Measurements from ENCODE around the gene BRSK2.
A peak's percentile ranks its signal among the peaks of the same experiment; 100 is the strongest.

Gene BRSK2

DNA sequence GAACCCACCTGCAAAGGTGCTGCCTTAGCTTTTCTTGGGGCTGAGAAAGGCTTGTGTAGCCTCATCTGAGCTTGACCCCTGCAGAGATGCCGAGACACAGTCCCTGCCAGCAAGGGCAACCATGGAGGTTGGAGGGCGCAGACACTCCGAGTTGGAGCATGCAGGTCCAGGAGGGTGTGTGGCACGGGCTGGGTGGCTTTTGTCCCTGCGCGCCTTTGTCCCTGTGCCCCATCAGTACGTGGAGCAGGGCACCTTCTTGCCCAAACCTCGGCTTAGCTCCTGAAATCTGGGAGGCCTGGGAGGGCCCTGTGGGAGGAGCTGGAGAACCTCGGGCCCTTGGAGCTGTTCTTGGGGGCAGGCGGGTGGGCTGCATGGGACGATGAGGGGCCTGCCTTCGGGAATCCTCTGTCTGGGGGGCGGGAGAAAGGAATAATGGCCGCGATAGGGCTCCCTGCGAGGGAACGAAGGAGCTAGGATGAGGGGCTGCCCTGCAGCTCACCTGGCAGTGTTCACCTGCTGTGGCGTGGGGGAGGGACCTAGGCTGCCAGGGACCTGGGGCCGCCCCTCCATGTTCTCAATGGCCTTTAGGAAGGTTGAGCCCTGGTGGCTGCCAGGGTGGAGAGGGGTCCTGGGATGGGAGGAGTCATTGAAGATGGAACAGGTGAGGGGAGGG, 3.4 kb downstream of the BRSK2 start:
- no peak for DNase-seq (ENCODE audit: low read depth)
- no peak overlapping the region for H3K4me3 ChIP-seq (ENCODE audit: low read depth, low read length)

GRCh38 chr11:1394936-1395772, 5.4 kb downstream of the BRSK2 start:
- DNase-seq (ENCODE audit: low read depth): no peak
- H3K4me3 ChIP-seq (ENCODE audit: low read depth, low read length): no peak overlapping the region

DNA sequence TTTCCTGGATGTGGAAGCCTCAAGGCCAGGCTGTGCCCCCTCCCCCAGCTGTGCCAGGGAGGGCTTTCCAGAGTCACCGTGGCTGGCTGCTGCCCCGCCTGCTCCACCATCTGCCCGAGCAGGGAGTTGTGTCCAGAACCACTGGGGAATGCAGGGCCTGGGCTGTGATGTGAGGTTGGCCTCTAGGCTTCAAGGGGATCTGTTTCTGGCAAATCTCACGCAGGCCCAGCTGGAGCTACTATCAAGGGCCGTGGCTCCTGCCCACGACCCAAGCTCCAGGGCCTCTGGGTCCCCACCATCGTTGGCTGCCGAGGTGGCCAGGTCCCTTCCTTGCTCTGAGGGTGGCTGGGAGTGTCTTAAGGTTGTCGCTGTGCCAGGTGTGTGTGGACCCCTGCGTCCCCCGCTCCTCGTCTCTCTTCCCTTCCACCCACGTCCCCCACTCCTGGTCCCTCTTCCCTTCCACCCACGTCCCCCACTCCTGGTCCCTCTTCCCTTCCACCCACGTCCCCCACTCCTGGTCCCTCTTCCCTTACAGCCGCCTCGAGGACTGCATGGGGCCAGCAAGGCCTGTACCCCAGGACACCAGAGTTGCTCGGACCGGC, 6.1 kb downstream of the BRSK2 start:
- no peak for DNase-seq (ENCODE audit: low read depth)
- no peak overlapping the region for H3K4me3 ChIP-seq (ENCODE audit: low read depth, low read length)

GRCh38 chr11:1396375-1396841, 6.7 kb downstream of the BRSK2 start:
- no peak overlapping the region for H3K4me3 ChIP-seq (ENCODE audit: low read depth, low read length)
- DNase-seq (ENCODE audit: low read depth): no peak

DNA sequence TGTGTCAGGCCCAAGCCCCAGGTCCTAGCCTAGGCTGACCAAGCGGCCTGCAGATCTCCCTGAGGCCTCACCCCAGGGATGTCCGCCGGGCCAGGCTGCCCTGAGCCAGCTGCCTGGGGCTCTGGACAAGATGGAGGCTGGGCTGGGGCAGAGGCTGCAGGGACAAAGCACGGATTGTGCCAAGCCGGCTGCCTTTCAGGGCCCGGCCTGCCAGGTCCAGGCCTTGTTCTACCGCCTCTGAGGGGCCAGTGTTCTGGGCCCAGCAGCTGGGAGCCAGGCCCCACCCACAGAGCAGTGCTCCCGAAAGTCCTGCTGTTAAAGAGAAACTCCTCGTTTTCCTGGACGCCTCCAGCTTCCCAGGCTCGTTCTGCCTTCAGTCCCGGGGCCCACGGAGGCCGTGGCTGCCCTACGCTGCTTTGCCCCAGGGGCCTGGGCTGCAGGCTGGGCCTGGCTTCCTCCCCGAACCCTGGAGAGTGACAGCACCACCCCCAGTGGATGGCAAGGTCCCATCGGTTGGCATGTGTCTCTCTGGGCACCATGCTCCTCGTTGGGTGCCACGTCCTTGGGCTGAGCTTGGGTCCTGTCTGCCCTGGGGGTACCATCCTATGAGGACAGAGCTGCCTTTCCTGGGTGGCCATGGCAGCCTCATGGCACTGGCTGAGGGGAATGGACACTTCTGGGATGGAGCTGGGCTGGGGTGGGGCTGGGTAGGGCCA, 7.6 kb downstream of the BRSK2 start:
- no peak overlapping the region for H3K4me3 ChIP-seq (ENCODE audit: low read depth, low read length)
- no peak for DNase-seq (ENCODE audit: low read depth)

GRCh38 chr11:1397862-1398527, 8.3 kb downstream of the BRSK2 start:
- no peak overlapping the region for H3K4me3 ChIP-seq (ENCODE audit: low read depth, low read length)
- DNase-seq (ENCODE audit: low read depth): no peak

DNA sequence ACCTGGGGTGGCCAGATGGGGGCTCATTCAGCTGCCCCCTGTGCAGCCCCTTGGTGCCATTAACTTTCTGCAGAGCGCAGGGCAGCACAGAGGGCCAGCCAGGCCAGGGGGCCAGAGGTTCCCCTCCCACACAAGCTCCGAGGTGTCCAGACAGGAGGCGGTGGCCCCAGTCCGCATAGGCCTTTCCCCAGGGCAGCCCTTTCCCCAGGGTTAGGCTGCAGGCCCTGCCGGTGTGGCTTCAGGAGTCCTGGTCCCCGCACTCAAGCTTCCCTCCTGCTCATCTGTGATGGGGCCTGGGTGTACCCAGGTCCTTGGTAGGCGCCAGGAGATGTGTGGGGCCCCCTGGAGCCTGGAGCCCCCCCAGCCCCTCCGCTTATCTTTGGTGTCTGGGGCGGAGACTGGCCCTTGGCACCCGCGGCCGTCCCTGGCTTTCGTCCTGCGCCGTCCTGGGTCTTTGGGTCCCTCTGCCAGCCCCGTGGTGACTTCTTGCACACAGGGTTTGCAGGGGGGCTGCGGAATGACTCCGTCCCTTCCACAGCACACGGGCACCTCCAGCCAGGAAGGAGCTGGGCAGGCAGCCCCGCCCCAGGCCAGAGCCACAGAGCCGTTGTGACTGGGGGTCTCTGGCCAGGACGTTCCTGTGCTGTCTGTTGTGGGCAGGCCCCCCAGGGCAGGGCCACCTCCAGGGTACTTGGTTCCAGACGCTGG, 8.9 kb downstream of the BRSK2 start:
- DNase-seq (ENCODE audit: low read depth): no peak
- H3K4me3 ChIP-seq (ENCODE audit: low read depth, low read length): no peak overlapping the region

- no peak overlapping the region for H3K4me3 ChIP-seq (ENCODE audit: low read depth, low read length)
- no peak for DNase-seq (ENCODE audit: low read depth)
Measured at GRCh38 chr11:1399386-1400316, 9.9 kb downstream of the BRSK2 start.

DNA sequence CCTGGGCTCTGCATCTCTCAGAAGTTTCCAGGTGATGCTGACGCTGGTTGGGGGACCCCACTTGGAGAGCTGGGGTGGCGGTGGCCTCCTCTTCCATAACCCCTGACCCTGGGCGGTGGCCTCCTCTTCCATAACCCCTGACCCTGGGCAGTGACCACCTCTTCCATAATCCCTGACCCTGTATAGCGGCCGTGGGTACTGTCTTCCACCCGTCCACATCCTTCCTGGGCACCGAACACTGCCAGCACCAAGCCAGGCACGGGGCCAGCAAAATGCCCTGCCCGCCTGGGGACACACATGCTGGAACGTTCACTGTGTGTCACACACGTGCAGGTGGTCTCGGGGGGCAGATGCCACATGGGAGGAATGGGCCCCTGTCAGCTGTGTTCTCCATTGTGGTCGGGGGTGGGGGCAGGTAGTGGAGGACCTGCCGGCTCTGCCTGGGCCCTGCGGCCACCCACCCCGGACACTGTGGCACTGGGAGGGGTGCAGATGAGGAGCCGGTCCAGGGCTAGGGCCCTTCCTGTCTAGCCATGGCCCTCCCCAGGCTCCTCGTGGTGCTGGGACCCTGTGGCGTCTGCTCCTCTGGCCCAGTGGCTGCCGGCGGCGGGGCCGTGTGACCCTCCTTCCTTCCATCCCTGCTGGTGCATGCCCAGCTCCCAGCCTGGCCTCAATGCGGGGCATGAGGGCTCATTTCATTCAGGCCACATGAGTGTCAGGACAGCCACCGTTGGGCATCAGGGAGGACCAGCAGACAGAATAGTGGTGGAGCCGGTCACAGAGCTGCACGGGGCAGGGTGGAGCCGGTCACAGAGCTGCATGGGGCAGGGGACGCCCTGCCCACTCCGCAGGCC, 10.8 kb downstream of the BRSK2 start:
- H3K4me3 ChIP-seq (ENCODE audit: low read depth, low read length): no peak overlapping the region
- DNase-seq (ENCODE audit: low read depth): no peak

- no peak for DNase-seq (ENCODE audit: low read depth)
- no peak overlapping the region for H3K4me3 ChIP-seq (ENCODE audit: low read depth, low read length)
Measured at GRCh38 chr11:1401171-1401445, 11.4 kb downstream of the BRSK2 start.

GRCh38 chr11:1401656-1402221, 12.0 kb downstream of the BRSK2 start:
- DNase-seq (ENCODE audit: low read depth): peak; percentile 8

GRCh38 chr11:1402355-1403077, 12.8 kb downstream of the BRSK2 start:
- DNase-seq (ENCODE audit: low read depth): no peak
- no peak overlapping the region for H3K4me3 ChIP-seq (ENCODE audit: low read depth, low read length)

More at GRCh38 chr11:1401656-1402221, 12.0 kb downstream of the BRSK2 start:
- no peak overlapping the region for H3K4me3 ChIP-seq (ENCODE audit: low read depth, low read length)

DNA sequence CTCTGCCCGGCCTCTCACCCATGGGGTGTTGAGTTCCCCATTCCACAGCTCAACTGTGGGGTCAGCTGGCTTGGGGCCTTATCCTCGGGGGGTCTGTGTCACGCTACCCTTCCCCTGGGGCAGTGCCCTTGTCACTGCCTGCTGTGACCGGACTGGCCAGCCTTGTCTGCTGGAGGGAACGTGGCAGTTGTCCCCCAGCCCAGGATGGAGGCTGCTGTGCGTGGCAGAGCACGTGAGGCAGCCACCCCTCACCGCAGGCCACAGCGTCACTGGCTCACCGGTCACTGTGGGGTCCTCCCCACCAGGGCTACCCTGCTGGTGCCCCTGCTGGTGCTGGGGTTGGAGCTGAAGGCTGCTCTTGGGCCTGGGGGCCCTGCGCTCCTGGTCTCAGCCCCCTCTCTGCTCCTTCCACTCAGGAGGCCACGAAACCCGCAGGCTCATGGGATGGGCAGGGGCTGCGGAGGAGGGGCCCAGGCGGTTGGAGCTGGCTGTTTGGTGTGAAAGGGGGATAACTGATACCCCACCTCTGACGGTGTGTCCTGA, 13.4 kb downstream of the BRSK2 start:
- no peak for DNase-seq (ENCODE audit: low read depth)
- no peak overlapping the region for H3K4me3 ChIP-seq (ENCODE audit: low read depth, low read length)

GRCh38 chr11:1403721-1404460, 14.2 kb downstream of the BRSK2 start:
- DNase-seq (ENCODE audit: low read depth): no peak

DNA sequence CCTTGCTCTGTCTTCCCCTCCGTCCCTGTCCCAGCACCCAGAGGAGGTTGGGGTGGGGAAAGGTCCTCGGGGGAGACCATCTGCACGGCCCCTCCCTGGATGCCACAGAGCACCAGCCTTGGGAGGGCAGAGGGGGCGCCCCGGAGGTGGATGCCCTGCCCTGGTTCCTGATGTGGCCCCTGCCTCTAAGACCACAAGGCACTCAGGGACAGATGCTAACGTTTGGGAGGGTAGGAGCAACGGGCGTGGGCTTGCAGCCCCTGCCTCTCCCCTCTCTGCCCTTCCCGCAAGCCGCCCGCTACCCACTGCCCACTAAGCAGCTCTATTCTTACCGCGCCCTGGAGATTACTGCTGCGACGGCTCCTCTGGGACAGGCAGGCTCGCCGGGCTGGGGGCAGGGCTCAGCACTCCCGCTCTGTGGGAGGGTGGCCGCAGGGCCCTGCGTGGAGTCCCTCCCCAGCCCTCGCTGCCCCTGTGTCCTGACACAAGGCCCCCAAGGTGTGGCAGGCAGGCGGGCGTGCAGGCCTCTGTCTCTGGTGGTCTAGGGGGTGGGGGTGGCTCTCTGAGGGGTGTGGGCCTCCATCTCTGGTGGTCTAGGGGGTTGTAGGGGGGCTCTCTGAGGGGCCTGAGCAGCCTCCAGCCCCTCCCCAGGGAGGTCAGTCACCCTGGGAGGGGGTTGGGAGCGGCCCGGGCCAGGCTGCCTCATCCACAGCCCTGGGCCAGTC, 14.9 kb downstream of the BRSK2 start:
- no peak for DNase-seq (ENCODE audit: low read depth)
- H3K4me3 ChIP-seq (ENCODE audit: low read depth, low read length): no peak overlapping the region

More at GRCh38 chr11:1403721-1404460, 14.2 kb downstream of the BRSK2 start:
- no peak overlapping the region for H3K4me3 ChIP-seq (ENCODE audit: low read depth, low read length)
